ENCODE results near the gene LHFPL3.
"Not testable (repeated sequence)": the region's sequence is repeated elsewhere in the genome, so short reads cannot be mapped to it uniquely, and the experiment has no call there.

Gene LHFPL3

GRCh38 chr7:104621321-104621720 lies 292.9 kb downstream of the LHFPL3 start:
- DNase-seq = no peak

DNA sequence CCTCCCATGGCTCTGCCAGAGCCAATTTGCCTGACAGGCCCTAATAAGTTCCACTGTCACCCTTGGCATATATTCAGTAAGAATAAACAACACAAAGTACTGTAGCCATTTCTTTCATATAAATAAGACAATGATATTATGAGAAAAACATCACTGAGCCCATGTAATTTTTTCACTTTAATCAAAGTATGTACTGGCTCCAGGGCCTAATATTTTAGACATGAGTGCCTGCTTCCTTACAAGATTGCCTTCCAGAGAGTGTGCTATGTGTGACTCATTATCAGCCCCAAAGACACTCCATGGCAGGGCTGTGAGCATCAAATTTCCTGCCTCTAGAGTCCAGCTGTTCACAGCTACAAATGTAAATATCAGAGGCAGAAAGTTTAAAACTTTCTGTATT lies 297.6 kb downstream of the LHFPL3 start:
- DNase-seq = no peak

- no peak for DNase-seq
Observed at GRCh38 chr7:104627516-104627915, 299.1 kb downstream of the LHFPL3 start.

- DNase-seq = no peak
Observed at GRCh38 chr7:104628017-104628416, 299.6 kb downstream of the LHFPL3 start.

DNA sequence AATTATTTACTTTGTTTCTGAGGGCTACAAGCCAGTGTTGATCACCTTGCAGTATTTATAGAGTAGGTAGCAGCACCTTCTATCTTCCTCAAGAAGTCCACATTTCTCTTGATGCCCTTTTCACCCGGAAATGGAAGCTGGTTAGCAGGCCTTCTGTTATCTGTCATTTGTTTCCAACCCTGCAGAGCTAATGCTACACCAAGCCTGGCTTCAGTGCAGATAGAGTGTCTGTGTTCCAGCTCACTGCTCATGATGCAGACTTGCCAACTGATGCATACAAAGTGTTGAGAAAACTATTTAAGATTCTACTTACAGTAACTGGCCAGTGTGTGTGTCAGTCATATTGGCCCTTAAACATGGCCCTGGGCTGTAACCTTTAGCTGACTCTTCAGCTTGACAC lies 301.0 kb downstream of the LHFPL3 start:
- no peak for DNase-seq

DNA sequence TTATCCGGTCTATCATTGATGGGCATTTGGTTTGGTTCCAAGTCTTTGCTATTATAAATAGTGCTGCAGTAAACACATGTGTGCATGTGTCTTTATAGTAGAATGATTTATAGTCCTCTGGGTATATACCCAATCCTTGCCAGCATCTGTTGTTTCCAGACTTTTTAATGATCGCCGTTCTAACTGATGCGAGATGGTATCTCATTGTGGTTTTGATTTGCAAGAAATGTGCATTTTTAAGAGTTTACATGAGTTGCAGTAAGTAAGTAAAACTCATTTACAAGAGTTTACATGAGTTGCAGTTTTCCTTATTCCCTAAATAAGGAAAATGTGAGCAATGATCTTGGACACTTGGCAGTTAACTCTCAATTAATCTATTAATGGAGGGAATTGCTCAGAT lies 312.1 kb downstream of the LHFPL3 start:
- no peak for DNase-seq

- no peak for DNase-seq
Observed at GRCh38 chr7:104642560-104642959, 314.2 kb downstream of the LHFPL3 start.

DNA sequence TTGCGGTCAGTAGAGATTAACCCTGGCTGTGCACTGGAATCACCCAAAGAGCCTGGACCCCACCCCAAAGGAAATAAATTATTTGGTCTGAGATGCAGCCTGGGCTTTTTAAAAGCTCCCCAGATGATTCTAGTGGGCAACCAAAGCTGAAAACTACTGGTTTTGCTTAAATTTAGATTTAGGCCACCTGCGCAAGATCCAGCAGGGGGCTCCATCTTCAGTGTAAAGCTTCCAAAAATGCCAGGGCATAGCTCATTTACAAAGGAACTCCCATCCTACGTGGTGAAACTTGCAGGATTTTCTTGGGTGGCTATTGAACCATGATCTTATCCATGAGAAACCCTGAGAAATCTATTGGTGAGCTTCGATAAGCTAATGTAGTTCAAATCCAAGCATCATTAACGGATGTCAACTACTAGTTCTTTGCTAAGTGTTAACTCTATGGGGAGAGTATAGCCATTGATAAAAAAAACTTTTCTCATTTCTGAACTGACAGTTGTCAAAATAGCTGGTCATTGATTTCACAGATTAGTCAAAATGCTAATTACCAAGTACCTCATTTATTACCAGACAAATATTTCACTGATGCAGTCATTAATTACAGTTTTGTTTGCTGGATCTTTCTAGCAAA lies 315.3 kb downstream of the LHFPL3 start:
- no peak for DNase-seq

- no peak for DNase-seq
Observed at GRCh38 chr7:104650991-104651640, 322.7 kb downstream of the LHFPL3 start.

- DNase-seq = no peak
Observed at GRCh38 chr7:104652434-104652833, 324.0 kb downstream of the LHFPL3 start.

DNA sequence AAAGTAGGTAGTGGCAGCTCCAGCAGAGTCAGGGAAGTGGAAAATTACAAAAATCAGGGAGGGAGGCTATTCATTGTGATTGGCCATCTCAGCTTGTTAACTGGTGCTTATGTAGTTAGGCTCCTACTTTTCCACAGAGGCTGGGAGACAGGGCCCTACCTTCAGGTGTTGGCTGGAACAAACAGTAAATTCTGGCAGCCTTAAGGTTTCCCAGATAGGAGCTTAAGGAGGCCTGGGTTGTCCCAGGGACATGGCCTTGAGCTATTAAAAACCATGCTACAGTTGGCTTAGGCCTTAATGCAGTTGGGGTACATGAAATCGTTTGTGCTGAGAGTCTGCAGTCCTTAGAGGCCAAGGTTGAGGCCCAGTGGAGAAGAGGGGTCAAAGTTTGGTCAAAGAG lies 324.5 kb downstream of the LHFPL3 start:
- no peak for DNase-seq

DNA sequence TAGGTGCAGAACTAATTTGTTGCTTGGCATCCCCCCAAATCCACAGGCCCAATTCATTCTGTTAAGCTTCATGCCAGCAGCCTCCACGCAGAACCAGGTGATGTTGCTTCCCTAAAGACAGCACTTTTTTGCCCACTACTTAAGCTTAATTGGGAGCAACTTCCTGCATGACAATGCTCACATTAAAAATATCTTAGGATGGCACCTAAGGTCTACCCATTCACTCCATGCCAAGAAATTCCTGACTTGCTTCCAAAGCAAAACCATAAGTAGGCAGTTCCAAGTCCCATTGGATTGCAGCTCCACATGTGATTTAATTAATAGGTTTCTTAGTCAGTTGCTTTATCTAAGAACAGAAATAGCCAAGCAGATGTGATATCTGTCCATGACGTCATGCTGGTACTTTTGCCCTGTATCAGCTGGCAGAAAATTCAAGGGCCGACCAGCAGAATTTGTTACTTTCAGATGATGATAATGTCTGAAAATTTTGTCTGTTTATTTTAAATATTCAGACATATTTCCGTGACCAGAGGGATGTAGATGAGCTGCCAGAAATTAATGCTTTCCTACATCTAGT lies 325.5 kb downstream of the LHFPL3 start:
- no peak for DNase-seq

DNA sequence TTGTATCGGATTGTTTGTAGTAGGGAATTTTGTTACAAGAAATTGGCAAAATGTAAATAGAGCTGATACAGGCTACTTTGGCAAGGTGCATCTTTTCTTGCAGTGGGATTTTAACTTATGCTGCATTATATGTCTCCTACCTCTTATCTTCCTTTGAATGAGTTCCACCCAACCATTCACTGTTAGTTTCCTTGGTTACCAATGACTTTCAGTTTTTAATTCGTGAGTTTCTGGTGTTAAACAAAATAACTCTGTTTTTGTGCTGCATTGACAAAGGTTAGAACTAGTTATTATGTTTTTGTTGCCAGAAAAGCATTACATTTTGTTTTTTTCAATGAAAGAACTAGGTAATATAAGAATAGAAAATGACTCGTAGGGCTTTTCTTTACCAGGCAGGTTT lies 327.2 kb downstream of the LHFPL3 start:
- DNase-seq = no peak

DNA sequence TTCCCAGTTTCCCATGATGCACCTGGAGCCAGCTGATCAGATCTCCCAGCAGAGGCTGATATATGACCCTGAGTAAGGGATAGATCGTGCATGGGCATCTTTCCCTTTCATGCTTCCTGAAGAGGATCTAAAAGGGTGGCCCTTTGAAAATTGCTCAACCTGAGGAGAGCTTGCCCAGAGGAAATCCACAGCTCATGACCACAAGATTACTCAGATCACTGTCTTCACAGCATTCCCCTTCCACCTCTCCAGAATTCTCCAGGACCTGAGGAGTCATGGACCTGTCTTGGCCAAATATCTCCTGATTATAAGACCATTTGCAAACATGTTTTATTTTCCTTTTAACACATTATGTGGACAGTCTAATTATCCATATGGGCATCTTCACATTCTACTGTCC lies 328.1 kb downstream of the LHFPL3 start:
- no peak for DNase-seq

- DNase-seq = no peak
Observed at GRCh38 chr7:104657134-104657533, 328.7 kb downstream of the LHFPL3 start.

DNA sequence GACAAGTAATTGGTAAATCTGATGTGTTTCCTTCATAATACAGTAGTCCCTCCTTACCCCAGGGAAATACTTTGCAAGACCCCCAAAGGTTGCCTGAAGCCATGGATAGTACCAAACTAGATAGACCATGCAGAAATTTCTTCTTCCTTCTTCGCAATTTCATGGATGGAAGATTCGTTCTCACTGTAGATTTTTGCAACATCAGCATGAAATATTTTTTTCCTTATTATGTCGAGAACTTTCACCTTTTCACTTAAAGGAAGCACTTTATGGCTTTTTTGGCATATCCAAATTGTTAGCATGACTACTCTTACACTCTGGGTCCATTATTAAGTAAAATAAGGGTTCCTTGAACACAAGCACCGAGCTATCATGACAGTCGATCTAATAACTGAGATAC lies 333.2 kb downstream of the LHFPL3 start:
- DNase-seq = no peak

DNA sequence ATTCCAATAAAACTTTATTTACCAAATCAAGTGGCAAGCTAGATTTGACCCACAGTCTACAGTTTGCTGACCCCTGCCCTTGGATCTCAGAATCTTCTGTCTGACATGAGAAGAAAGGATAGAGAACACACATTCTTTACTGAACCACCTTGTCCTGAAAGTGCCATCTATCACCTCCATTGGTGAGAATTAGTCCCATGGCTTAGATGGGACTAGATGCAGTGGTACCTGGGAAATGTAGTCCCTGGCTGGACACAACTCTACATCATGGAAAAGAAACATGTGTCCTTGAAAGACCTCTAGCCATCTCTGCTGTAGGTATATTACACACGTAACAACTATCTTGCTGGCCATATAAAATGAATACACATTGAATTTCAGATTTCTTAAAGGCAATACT lies 336.2 kb downstream of the LHFPL3 start:
- no peak for DNase-seq

- DNase-seq = no peak
Observed at GRCh38 chr7:104677587-104677986, 349.2 kb downstream of the LHFPL3 start.

- no peak for DNase-seq
Observed at GRCh38 chr7:104679085-104679484, 350.7 kb downstream of the LHFPL3 start.

DNA sequence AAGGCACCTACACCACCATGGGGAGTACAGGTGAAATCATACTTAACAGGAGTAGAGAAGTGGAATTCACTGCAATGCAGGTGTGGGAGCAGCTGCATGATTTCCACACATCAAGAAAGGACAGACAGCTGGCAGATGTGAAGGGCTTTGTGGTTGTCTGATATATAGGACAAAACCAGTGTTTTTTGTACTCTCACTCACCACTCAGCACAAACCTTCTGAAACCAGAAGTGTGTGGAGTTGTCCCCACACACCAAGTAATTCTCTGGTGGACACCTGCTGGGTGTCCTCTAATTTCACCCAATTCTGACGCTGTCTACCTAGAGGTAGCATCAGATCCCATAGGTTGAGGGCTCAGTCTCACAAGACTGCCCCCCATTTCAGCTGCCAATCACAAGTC lies 357.9 kb downstream of the LHFPL3 start:
- DNase-seq = no peak

DNA sequence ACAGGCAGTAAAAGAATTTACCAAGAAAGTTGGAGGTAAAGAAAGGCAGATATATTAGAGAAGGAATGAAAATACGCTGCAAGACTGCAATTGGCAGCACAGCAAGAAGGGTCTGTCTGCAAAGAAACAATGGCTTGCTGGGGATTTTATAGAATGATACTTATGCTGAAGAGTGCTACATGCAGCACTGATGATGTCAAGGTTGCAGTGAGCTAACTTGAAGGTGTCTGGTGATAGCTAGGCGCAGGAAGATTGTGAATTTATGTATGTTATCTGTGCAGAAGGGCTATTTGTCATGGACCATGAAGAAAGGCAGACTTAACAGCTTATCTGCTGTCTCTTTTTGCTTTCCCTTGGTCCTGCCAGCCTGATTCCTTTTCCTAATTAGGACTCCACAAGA lies 366.3 kb downstream of the LHFPL3 start:
- no peak for DNase-seq

DNA sequence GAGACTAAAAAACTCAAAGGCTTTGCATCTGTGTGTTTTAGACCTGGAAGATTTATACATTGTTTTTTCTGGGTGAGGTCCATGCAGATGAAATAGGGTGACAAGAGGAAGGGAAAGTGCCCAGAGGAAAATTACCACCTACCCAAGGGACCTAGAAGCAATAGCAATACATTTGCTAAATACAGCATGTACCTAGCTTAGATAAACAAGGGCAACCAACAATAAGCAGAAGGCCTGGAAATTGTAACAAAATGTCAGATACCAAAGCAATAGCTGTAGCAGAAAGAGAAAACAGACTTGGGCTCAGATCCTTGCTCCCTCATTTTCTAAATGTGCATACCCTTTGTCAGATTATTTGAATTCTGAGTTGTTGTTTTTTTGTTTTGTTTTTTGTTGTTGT lies 367.2 kb downstream of the LHFPL3 start:
- DNase-seq = no peak

DNA sequence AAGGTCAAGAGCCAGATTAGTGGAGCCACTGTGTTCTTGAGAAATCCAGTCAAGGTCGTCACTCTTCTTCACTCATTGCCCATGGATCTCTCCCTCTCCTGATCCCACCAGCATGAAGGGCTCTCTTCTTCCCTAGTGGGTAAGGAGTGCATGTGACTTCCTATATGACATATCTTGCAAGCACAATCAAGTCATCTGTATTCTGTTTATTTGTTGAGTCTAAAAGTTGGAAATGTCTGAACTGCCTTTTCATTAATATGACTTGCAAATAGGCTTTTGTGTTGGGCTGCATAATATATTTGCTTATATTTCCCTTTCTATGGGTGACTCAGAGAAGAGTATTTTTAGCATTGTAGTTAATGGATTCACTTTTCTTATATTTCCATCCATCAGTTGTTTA lies 371.9 kb downstream of the LHFPL3 start:
- DNase-seq = no peak

DNA sequence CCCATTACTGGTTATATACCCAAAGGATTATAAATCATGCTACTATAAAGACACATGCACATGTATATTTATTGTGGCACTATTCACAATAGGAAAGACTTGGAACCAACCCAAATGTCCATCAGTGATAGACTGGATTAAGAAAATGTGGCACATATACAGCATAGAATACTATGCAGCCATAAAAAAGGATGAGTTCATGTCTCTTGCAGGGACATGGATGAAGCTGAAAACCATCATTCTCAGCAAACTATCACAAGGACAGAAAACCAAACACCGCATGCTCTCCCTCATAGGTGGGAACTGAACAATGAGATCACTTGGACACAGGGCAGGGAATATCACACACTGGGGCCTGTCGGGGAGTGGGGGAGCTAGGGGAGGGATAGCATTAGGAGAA lies 392.6 kb downstream of the LHFPL3 start:
- DNase-seq = not testable (repeated sequence)

- no peak for DNase-seq
Observed at GRCh38 chr7:104723001-104723400, 394.6 kb downstream of the LHFPL3 start.
